ENCODE results near the gene CBR1.

DNA sequence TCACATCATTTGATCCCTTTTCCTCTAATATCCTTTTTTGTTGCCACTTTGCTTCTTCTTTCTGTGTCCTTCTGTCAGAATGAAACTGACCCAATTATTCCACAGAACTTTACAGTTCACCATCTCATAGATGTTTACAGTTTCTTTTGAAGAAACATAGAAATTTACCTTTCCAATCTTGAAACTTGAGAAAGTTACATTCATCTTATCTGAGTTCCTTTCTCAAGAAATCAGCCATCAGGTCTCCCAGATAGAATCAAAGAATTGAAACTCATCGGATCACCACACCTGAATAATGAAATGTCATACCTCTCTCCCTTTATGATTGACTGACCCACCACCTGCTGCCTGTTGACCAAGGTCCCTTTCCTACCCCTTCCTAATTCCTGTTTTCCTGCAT, 23.7 kb downstream of the CBR1 start:
- TF ChIP-seq ZFX (IDR thresholded peaks at IDR 0.05) = no peak
- TF ChIP-seq, protein P1, sequence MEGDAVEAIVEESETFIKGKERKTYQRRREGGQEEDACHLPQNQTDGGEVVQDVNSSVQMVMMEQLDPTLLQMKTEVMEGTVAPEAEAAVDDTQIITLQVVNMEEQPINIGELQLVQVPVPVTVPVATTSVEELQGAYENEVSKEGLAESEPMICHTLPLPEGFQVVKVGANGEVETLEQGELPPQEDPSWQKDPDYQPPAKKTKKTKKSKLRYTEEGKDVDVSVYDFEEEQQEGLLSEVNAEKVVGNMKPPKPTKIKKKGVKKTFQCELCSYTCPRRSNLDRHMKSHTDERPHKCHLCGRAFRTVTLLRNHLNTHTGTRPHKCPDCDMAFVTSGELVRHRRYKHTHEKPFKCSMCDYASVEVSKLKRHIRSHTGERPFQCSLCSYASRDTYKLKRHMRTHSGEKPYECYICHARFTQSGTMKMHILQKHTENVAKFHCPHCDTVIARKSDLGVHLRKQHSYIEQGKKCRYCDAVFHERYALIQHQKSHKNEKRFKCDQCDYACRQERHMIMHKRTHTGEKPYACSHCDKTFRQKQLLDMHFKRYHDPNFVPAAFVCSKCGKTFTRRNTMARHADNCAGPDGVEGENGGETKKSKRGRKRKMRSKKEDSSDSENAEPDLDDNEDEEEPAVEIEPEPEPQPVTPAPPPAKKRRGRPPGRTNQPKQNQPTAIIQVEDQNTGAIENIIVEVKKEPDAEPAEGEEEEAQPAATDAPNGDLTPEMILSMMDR (conservative IDR thresholded peaks at IDR 0.05) = no peak

All from C4-2B (cell line).